ENCODE measurements around the gene OTOF. TPM values are rescaled to one million over a fixed set of nuclear protein-coding genes. Genes with fewer than 3 reads are reported as not detected.

OTOF gene
- total RNA-seq, 4 donors from 2014 or later: 0.66 to 0.83 TPM; not detected in 2

DNA sequence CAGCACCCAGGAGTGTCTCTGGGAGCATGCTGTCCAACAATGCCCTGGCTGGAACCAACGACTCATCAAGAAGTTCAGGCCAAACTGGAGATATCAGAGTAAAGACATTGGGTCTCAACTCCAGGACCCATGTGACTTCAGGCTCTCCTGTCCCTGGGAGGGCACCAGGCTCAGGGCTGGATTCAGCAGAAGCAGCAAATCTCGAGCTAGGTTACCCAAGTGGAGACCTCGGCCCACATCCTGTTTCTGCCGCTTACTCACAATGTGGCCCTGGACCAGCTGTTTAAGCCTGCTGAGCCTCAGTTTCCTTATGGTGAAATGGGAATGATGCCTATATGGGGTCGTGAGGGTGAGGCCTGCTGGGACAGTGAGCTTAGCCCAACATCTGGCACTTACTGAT lies 9.3 kb upstream of the OTOF start:
- Histone ChIP-seq H3K4me1 (no peaks in the 10 kb centered on the region), H3K36me3 (no peaks in the 10 kb centered on the region), H3K4me3 (no peak overlapping the region), H3K27me3 (no peaks in the 10 kb centered on the region), H3K27ac (no peak overlapping the region), H3K9me3 (no peaks in the 10 kb centered on the region)
- DNase-seq: no peak
- TF ChIP-seq CTCF (IDR thresholded peaks at IDR 0.05): no peak
- TF ChIP-seq POLR2A (IDR thresholded peaks at IDR 0.05): no peak

DNA sequence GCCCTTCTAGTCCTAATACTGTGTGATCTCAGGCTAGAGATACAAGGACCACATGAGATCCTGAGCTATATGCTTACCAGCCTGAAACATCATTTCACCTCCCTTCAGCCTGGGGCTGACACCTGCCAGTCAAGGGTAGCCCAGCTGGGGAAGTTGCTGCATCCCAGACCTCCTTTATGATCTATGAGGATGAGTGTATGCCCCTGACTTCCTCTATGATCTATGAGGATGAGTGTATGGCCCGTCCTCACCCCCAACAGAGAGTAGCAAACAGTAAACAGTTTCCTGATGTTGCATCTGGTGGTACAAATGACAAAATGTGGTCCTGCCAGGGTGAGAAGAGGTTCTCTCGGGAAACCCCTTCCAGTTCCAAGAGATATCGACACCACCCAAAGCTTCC lies 8.9 kb upstream of the OTOF start:
- TF ChIP-seq CTCF (IDR thresholded peaks at IDR 0.05): no peak
- TF ChIP-seq POLR2A (IDR thresholded peaks at IDR 0.05): no peak
- no peaks in the 10 kb centered on the region for H3K9me3 ChIP-seq
- H3K36me3 ChIP-seq: no peaks in the 10 kb centered on the region
- H3K27me3 ChIP-seq: no peaks in the 10 kb centered on the region
- no peak overlapping the region for H3K27ac ChIP-seq
- H3K4me1 ChIP-seq: no peaks in the 10 kb centered on the region
- no peak for DNase-seq
- no peak overlapping the region for H3K4me3 ChIP-seq

DNA sequence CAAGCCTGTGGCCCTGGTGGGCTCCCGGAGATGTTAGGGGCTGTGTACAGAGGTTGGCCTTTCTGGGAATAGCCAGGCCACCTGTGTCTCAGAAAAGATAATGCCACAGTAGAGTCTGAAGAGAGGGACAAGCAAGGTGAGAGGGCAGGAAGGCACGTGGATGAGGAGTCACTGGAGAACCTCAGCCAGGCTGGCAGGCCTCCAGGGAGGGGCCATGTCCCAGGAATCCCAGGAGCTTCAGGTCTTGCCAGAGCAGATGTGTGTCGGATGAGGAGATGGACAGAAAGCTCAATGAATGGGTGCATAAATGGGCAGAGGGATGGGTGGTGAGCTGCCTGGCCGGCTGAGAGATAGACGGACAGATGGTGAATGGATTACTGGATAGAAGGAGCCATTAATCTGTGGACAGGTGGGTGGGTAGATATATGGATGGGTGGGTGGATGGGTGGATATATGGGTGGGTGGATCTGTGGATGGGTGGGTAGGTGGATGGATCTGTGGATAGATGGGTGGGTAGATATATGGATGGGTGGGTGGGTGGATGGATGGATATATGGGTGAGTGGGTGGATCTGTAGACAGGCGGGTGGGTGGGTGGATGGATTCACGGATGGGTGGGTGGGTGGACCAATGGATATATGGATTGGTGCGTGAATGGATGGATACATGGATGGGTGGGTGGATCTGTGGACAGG lies 7.9 kb upstream of the OTOF start:
- Histone ChIP-seq H3K9me3 (no peaks in the 10 kb centered on the region), H3K36me3 (no peaks in the 10 kb centered on the region), H3K27me3 (no peaks in the 10 kb centered on the region), H3K4me1 (no peaks in the 10 kb centered on the region), H3K27ac (no peak overlapping the region), H3K4me3 (no peak overlapping the region)
- DNase-seq: no peak
- TF ChIP-seq POLR2A (IDR thresholded peaks at IDR 0.05) (no peak), CTCF (IDR thresholded peaks at IDR 0.05) (no peak)

GRCh38 chr2:26485099-26485498 lies 7.2 kb upstream of the OTOF start:
- H3K27me3 ChIP-seq: no peaks in the 10 kb centered on the region
- H3K4me3 ChIP-seq: no peak overlapping the region
- DNase-seq: no peak
- TF ChIP-seq CTCF (IDR thresholded peaks at IDR 0.05) (no peak), POLR2A (IDR thresholded peaks at IDR 0.05) (no peak)
- H3K9me3 ChIP-seq: no peaks in the 10 kb centered on the region
- H3K4me1 ChIP-seq: no peaks in the 10 kb centered on the region
- no peaks in the 10 kb centered on the region for H3K36me3 ChIP-seq
- no peak overlapping the region for H3K27ac ChIP-seq

DNA sequence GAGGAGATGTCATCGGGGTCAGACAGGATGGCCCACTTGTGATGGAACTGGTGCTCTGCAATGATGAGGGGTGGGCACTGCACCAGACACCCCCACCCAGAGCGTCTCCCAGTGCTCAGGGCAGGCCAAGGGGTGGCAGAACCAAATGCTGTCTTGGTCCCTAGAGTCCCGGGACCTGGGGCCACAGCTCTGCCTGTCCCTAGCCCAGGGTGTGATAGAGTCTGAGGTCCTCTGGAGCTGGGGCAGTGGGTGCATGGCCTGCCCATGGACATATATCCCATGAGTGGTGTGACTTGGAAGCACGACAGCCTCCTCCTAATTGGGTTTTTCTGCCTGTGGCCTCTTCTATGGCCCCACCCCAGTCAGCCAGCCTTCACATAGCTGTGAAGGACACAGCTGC lies 6.7 kb upstream of the OTOF start:
- Histone ChIP-seq H3K27me3 (no peaks in the 10 kb centered on the region), H3K36me3 (no peaks in the 10 kb centered on the region), H3K9me3 (no peaks in the 10 kb centered on the region), H3K4me3 (no peak overlapping the region), H3K4me1 (no peaks in the 10 kb centered on the region), H3K27ac (no peak overlapping the region)
- TF ChIP-seq CTCF (IDR thresholded peaks at IDR 0.05) (no peak), POLR2A (IDR thresholded peaks at IDR 0.05) (no peak)
- no peak for DNase-seq
